ENCODE data around the gene CCT3. TPM values are rescaled to one million over a fixed set of nuclear protein-coding genes. Genes with fewer than 3 reads are reported as not detected.
A peak's percentile ranks its signal among the peaks of the same experiment; 100 is the strongest.

CCT3 gene
- total RNA-seq, 2 donors from 2014 or later = 104 to 106 TPM

- peaks cover 5% of the 10 kb centered on the region for H3K4me1 ChIP-seq
- H3K9me3 ChIP-seq = no peaks in the 10 kb centered on the region
- peaks cover 0 to 10% of the 10 kb centered on the region in 2 donors for H3K27me3 ChIP-seq
- peak; percentile 38 for ATAC-seq
- WGBS, 2 donors = 10 to 20% methylated on average over 9 of the region's 9 CpGs
- intact Hi-C loops (cut with DNase I) = no loop called here
- peak; percentile 62 to 96 (median 88) for TF ChIP-seq CTCF (IDR thresholded peaks at IDR 0.05)
- TF ChIP-seq POLR2A (IDR thresholded peaks at IDR 0.05) = no peak
- H3K36me3 ChIP-seq (replicated peaks in 1 of 2; ENCODE audit: insufficient read depth in 1 of 2, low read depth in 2 of 2) = no peaks in the 10 kb centered on the region
- peak; percentile 52 to 67 (median 60) for DNase-seq
- H3K4me3 ChIP-seq = no peak overlapping the region
- H3K27ac ChIP-seq = no peak overlapping the region
Observed at GRCh38 chr1:156385534-156386031, 47.5 kb upstream of the CCT3 start.

- intact Hi-C loops (cut with DNase I) = loop anchor here (1.0 kb wide), 1 partner anchor 63 kb away; no protein-coding TSS in a partner anchor
- Histone ChIP-seq H3K4me3 (no peak overlapping the region), H3K9me3 (no peaks in the 10 kb centered on the region), H3K27ac (no peak overlapping the region), H3K4me1 (peaks cover 5% of the 10 kb centered on the region), H3K36me3 (replicated peaks in 1 of 2; ENCODE audit: insufficient read depth in 1 of 2, low read depth in 2 of 2) (no peaks in the 10 kb centered on the region), H3K27me3 (peaks cover 0 to 10% of the 10 kb centered on the region in 2 donors)
- ATAC-seq (no peak), DNase-seq (no peak)
- no peak for TF ChIP-seq CTCF (IDR thresholded peaks at IDR 0.05)
- TF ChIP-seq POLR2A (IDR thresholded peaks at IDR 0.05) = no peak
- WGBS, 2 donors = 90 to 91% methylated on average over 5 of the region's 5 CpGs
Observed at GRCh38 chr1:156384658-156385057, 46.6 kb upstream of the CCT3 start.

GRCh38 chr1:156384007-156384406, 45.9 kb upstream of the CCT3 start:
- intact Hi-C loops (cut with DNase I) = loop anchor here (1.0 kb wide), 1 partner anchor 63 kb away; no protein-coding TSS in a partner anchor

GRCh38 chr1:156383023-156383422, 44.9 kb upstream of the CCT3 start:
- H3K27me3 ChIP-seq = peaks cover 0 to 3% of the 10 kb centered on the region in 2 donors
- ATAC-seq (peak; percentile 84), DNase-seq (peak; percentile 61 to 75 (median 66))
- no peak overlapping the region for H3K27ac ChIP-seq
- H3K4me1 ChIP-seq = peaks cover 3% of the 10 kb centered on the region
- TF ChIP-seq CTCF (IDR thresholded peaks at IDR 0.05) (peak; percentile 62 to 81 (median 70)), POLR2A (IDR thresholded peaks at IDR 0.05) (no peak)
- no peaks in the 10 kb centered on the region for H3K9me3 ChIP-seq
- intact Hi-C loops (cut with DNase I) = no loop called here
- no peak overlapping the region for H3K4me3 ChIP-seq
- H3K36me3 ChIP-seq (replicated peaks in 1 of 2; ENCODE audit: insufficient read depth in 1 of 2, low read depth in 2 of 2) = no peaks in the 10 kb centered on the region
- WGBS, 2 donors = 36 to 87% methylated on average over 3 to 9 of the region's 9 CpGs

More at GRCh38 chr1:156384007-156384406, 45.9 kb upstream of the CCT3 start:
- Histone ChIP-seq H3K27me3 (peaks cover 0 to 10% of the 10 kb centered on the region in 2 donors), H3K36me3 (replicated peaks in 1 of 2; ENCODE audit: insufficient read depth in 1 of 2, low read depth in 2 of 2) (no peaks in the 10 kb centered on the region), H3K4me1 (peaks cover 5% of the 10 kb centered on the region), H3K4me3 (no peak overlapping the region), H3K9me3 (no peaks in the 10 kb centered on the region), H3K27ac (no peak overlapping the region)
- TF ChIP-seq POLR2A (IDR thresholded peaks at IDR 0.05) (no peak), CTCF (IDR thresholded peaks at IDR 0.05) (no peak)
- DNase-seq (no peak), ATAC-seq (no peak)
- 58 to 71% methylated on average over 3 of the region's 3 CpGs for WGBS, 2 donors

GRCh38 chr1:156382561-156382960, 44.5 kb upstream of the CCT3 start:
- Histone ChIP-seq H3K9me3 (no peaks in the 10 kb centered on the region), H3K4me3 (no peak overlapping the region), H3K27ac (no peak overlapping the region), H3K27me3 (no peaks in the 10 kb centered on the region), H3K36me3 (replicated peaks in 1 of 2; ENCODE audit: insufficient read depth in 1 of 2, low read depth in 2 of 2) (no peaks in the 10 kb centered on the region), H3K4me1 (no peaks in the 10 kb centered on the region)
- 51 to 63% methylated on average over 5 to 7 of the region's 7 CpGs for WGBS, 2 donors
- intact Hi-C loops (cut with DNase I) = no loop called here
- no peak for TF ChIP-seq POLR2A (IDR thresholded peaks at IDR 0.05)
- TF ChIP-seq CTCF (IDR thresholded peaks at IDR 0.05) = no peak
- DNase-seq (no peak), ATAC-seq (no peak)

Measured in body of pancreas (tissue), 4 donors.